Measurements from ENCODE around the gene PPP2R5C.
"Not testable (repeated sequence)": the region's sequence is repeated elsewhere in the genome, so short reads cannot be mapped to it uniquely, and the experiment has no call there.

PPP2R5C gene

GRCh38 chr14:101717663-101718490 is 43.6 kb upstream of the PPP2R5C start:
- WGBS, result 90% methylated on average over 19 of the region's 19 CpGs
- Histone ChIP-seq H3K9me3 (ENCODE audit: insufficient read depth, low read depth, low read length) (no peaks in the 10 kb centered on the region), H3K27me3 (ENCODE audit: insufficient read depth, low read length) (no peaks in the 10 kb centered on the region), H3K36me3 (ENCODE audit: insufficient read depth, low read length) (no peaks in the 10 kb centered on the region), H3K4me3 (ENCODE audit: low read length) (no peak overlapping the region), H3K27ac (ENCODE audit: low read depth, low read length) (no peak overlapping the region; the same call in 1 of the 2 replicates), H3K9ac (ENCODE audit: low read depth, low read length) (no peak overlapping the region), H3K4me1 (ENCODE audit: insufficient read depth, low read length) (peaks cover 17% of the 10 kb centered on the region)

GRCh38 chr14:101719045-101719645 is 42.4 kb upstream of the PPP2R5C start:
- no peaks in the 10 kb centered on the region for H3K27me3 ChIP-seq (ENCODE audit: insufficient read depth, low read length)
- H3K4me1 ChIP-seq (ENCODE audit: insufficient read depth, low read length), result peaks cover 17% of the 10 kb centered on the region
- H3K36me3 ChIP-seq (ENCODE audit: insufficient read depth, low read length), result no peaks in the 10 kb centered on the region
- no peaks in the 10 kb centered on the region for H3K9me3 ChIP-seq (ENCODE audit: insufficient read depth, low read depth, low read length)
- H3K9ac ChIP-seq (ENCODE audit: low read depth, low read length), result no peak overlapping the region
- WGBS, result 86% methylated on average over 10 of the region's 10 CpGs
- no peak overlapping the region for H3K27ac ChIP-seq (ENCODE audit: low read depth, low read length)
- no peak overlapping the region for H3K4me3 ChIP-seq (ENCODE audit: low read length)

- 52% methylated on average over 7 of the region's 8 CpGs for WGBS
- Histone ChIP-seq H3K27me3 (ENCODE audit: insufficient read depth, low read length) (no peaks in the 10 kb centered on the region), H3K36me3 (ENCODE audit: insufficient read depth, low read length) (no peaks in the 10 kb centered on the region), H3K27ac (ENCODE audit: low read depth, low read length) (no peak overlapping the region), H3K4me3 (ENCODE audit: low read length) (no peak overlapping the region), H3K9ac (ENCODE audit: low read depth, low read length) (no peak overlapping the region), H3K4me1 (ENCODE audit: insufficient read depth, low read length) (peaks cover 17% of the 10 kb centered on the region), H3K9me3 (ENCODE audit: insufficient read depth, low read depth, low read length) (no peaks in the 10 kb centered on the region)
Measured at GRCh38 chr14:101719708-101720107, 41.8 kb upstream of the PPP2R5C start.

GRCh38 chr14:101721111-101721510 is 40.4 kb upstream of the PPP2R5C start:
- no peaks in the 10 kb centered on the region for H3K36me3 ChIP-seq (ENCODE audit: insufficient read depth, low read length)
- H3K9ac ChIP-seq (ENCODE audit: low read depth, low read length), result no peak overlapping the region
- WGBS, result 72% methylated on average over 4 of the region's 5 CpGs
- no peaks in the 10 kb centered on the region for H3K27me3 ChIP-seq (ENCODE audit: insufficient read depth, low read length)
- H3K4me1 ChIP-seq (ENCODE audit: insufficient read depth, low read length), result peaks cover 17% of the 10 kb centered on the region
- H3K4me3 ChIP-seq (ENCODE audit: low read length), result no peak overlapping the region
- H3K27ac ChIP-seq (ENCODE audit: low read depth, low read length), result no peak overlapping the region
- no peaks in the 10 kb centered on the region for H3K9me3 ChIP-seq (ENCODE audit: insufficient read depth, low read depth, low read length)

- WGBS, result 37% methylated on average over 19 of the region's 21 CpGs
Measured at GRCh38 chr14:101721951-101722661, 39.4 kb upstream of the PPP2R5C start.

GRCh38 chr14:101723061-101723595 is 38.4 kb upstream of the PPP2R5C start:
- H3K9ac ChIP-seq (ENCODE audit: low read depth, low read length), result no peak overlapping the region
- H3K27me3 ChIP-seq (ENCODE audit: insufficient read depth, low read length), result no peaks in the 10 kb centered on the region
- no peak overlapping the region for H3K27ac ChIP-seq (ENCODE audit: low read depth, low read length)
- no peaks in the 10 kb centered on the region for H3K9me3 ChIP-seq (ENCODE audit: insufficient read depth, low read depth, low read length)
- H3K36me3 ChIP-seq (ENCODE audit: insufficient read depth, low read length), result no peaks in the 10 kb centered on the region
- H3K4me1 ChIP-seq (ENCODE audit: insufficient read depth, low read length), result peaks cover 17% of the 10 kb centered on the region
- no peak overlapping the region for H3K4me3 ChIP-seq (ENCODE audit: low read length)
- 95% methylated on average over 6 of the region's 8 CpGs for WGBS

More at GRCh38 chr14:101721951-101722661, 39.4 kb upstream of the PPP2R5C start:
- Histone ChIP-seq H3K4me1 (ENCODE audit: insufficient read depth, low read length) (peaks cover 17% of the 10 kb centered on the region), H3K36me3 (ENCODE audit: insufficient read depth, low read length) (no peaks in the 10 kb centered on the region), H3K4me3 (ENCODE audit: low read length) (no peak overlapping the region), H3K27ac (ENCODE audit: low read depth, low read length) (peak overlapping the region; percentile 79), H3K27me3 (ENCODE audit: insufficient read depth, low read length) (no peaks in the 10 kb centered on the region), H3K9me3 (ENCODE audit: insufficient read depth, low read depth, low read length) (no peaks in the 10 kb centered on the region), H3K9ac (ENCODE audit: low read depth, low read length) (peak overlapping the region; percentile 20; the same call in 1 of the 2 replicates)

GRCh38 chr14:101725652-101726051 is 35.9 kb upstream of the PPP2R5C start:
- H3K9me3 ChIP-seq (ENCODE audit: insufficient read depth, low read depth, low read length); H3K36me3 ChIP-seq (ENCODE audit: insufficient read depth, low read length); H3K27me3 ChIP-seq (ENCODE audit: insufficient read depth, low read length); H3K27ac ChIP-seq (ENCODE audit: low read depth, low read length); H3K4me3 ChIP-seq (ENCODE audit: low read length); H3K9ac ChIP-seq (ENCODE audit: low read depth, low read length): not testable (repeated sequence)
- WGBS, result 95% methylated on average over 7 of the region's 7 CpGs
- peaks cover 16% of the 10 kb centered on the region for H3K4me1 ChIP-seq (ENCODE audit: insufficient read depth, low read length)

GRCh38 chr14:101726295-101726953 is 35.1 kb upstream of the PPP2R5C start:
- no peak overlapping the region for H3K27ac ChIP-seq (ENCODE audit: low read depth, low read length)
- no peaks in the 10 kb centered on the region for H3K9me3 ChIP-seq (ENCODE audit: insufficient read depth, low read depth, low read length)
- 87% methylated on average over 14 of the region's 14 CpGs for WGBS
- H3K4me1 ChIP-seq (ENCODE audit: insufficient read depth, low read length), result peaks cover 20% of the 10 kb centered on the region
- no peak overlapping the region for H3K4me3 ChIP-seq (ENCODE audit: low read length)
- no peak overlapping the region for H3K9ac ChIP-seq (ENCODE audit: low read depth, low read length)
- no peaks in the 10 kb centered on the region for H3K36me3 ChIP-seq (ENCODE audit: insufficient read depth, low read length)
- no peaks in the 10 kb centered on the region for H3K27me3 ChIP-seq (ENCODE audit: insufficient read depth, low read length)

- Histone ChIP-seq H3K4me1 (ENCODE audit: insufficient read depth, low read length) (peaks cover 21% of the 10 kb centered on the region), H3K27me3 (ENCODE audit: insufficient read depth, low read length) (no peaks in the 10 kb centered on the region), H3K27ac (ENCODE audit: low read depth, low read length) (no peak overlapping the region), H3K4me3 (ENCODE audit: low read length) (no peak overlapping the region), H3K36me3 (ENCODE audit: insufficient read depth, low read length) (no peaks in the 10 kb centered on the region), H3K9me3 (ENCODE audit: insufficient read depth, low read depth, low read length) (no peaks in the 10 kb centered on the region), H3K9ac (ENCODE audit: low read depth, low read length) (no peak overlapping the region)
- whole genome bisulfite sequencing, result 82% methylated on average over 8 of the region's 8 CpGs
Measured at GRCh38 chr14:101726954-101727302, 34.6 kb upstream of the PPP2R5C start.

- Histone ChIP-seq H3K4me3 (ENCODE audit: low read length) (no peak overlapping the region), H3K36me3 (ENCODE audit: insufficient read depth, low read length) (no peaks in the 10 kb centered on the region), H3K9me3 (ENCODE audit: insufficient read depth, low read depth, low read length) (no peaks in the 10 kb centered on the region), H3K9ac (ENCODE audit: low read depth, low read length) (no peak overlapping the region), H3K27me3 (ENCODE audit: insufficient read depth, low read length) (no peaks in the 10 kb centered on the region), H3K4me1 (ENCODE audit: insufficient read depth, low read length) (peaks cover 22% of the 10 kb centered on the region), H3K27ac (ENCODE audit: low read depth, low read length) (no peak overlapping the region)
- 92% methylated on average over 7 of the region's 7 CpGs for WGBS
Measured at GRCh38 chr14:101727611-101728366, 33.7 kb upstream of the PPP2R5C start.

Measured in HUES64 (cell line).